ENCODE measurements around the gene PSENEN. TPM values are rescaled to one million over a fixed set of nuclear protein-coding genes. Genes with fewer than 3 reads are reported as not detected.

PSENEN gene
- total and polyA plus RNA-seq, 2 of the 8 experiments (the other 6 are each of a cell fraction or from before 2014, with no cell fraction given): 66.7 to 75.3 TPM

DNA sequence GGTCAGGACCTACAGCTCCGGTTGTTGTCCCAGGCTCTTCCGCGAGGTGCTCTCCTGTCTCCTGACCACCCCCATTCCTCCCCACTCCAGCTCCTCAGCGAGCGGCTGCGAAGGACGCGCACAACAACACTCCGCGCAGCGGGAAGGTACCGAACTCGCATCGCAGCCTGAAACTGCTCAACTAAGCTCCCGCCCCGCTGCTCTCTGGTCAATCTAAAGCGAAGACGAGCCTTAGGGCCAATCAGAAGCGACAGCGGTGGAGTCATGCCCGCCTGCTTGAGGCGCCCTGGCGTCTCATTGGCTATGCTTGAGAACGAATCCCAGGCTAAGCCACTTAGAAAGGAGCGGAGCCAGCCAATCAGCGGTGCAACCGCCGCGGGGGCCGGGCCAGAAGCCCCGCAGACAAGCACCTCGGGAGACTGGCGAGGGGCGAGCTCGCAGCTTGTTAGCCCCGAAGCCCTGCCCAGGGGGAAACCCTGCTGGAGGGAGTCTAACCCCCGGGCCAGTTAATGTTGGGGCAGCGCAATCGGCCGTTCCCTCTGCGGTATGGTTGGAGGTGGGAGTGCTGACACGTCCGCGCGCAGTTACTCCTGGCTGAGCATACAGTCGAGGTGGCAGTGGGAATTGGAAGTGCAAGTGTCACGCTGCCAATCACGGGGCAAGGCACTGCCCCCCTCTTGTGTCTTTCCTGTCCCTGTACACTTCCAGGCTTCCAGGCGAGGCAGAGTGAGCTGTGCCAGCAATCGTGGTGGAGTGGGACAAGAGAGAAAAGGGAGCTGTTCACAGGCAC is 43.0 kb upstream of the PSENEN start (continued):
- TF ChIP-seq TBP (IDR thresholded peaks at IDR 0.05; ENCODE audit: low read depth, low read length) (peak; percentile 43; the same call in 1 of the 2 replicates), ATF2 (IDR thresholded peaks at IDR 0.05; ENCODE audit: low read length) (no peak), KDM1A (IDR thresholded peaks at IDR 0.05; ENCODE audit: borderline replicate concordance, low read length) (no peak), TAF1 (IDR thresholded peaks at IDR 0.05; ENCODE audit: low read depth, low read length) (peak; percentile 69; the same call in 1 of the 2 replicates), GTF2F1 (IDR thresholded peaks at IDR 0.05; ENCODE audit: borderline replicate concordance, low read depth, low read length) (no peak), JUN (IDR thresholded peaks at IDR 0.05; ENCODE audit: low read depth, low read length) (no peak), NANOG (IDR thresholded peaks at IDR 0.05; ENCODE audit: insufficient read depth, low read depth, low read length, poor library complexity, severe bottlenecking) (no peak), CHD7 (IDR thresholded peaks at IDR 0.05; ENCODE audit: insufficient replicate concordance, low read length) (no peak)

Measured in H1 (cell line).